ENCODE measurements around the gene HIRIP3.

DNA sequence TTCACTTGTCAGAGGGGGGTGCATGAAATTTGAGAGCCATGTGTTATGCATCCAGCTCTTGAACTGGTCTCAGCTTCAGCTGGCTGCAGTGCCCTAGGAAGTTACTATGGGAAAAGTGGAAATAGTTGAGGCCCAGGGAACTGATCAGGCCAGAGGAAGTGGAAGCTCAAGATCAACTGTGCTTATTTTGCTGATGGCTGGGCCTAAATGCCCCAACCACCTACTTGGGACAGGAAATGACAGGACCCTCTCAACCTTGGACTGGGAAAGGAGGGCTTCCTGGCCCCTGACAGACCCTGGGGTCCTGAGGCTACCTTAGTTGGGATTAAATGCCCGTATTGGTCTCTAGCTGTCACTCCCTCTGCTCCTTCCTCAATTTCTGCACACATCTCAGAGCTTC lies 22.9 kb downstream of the HIRIP3 start:
- TF ChIP-seq REST (IDR thresholded peaks at IDR 0.05; ENCODE audit: insufficient replicate concordance, low read depth): no peak
- no peak for TF ChIP-seq CTCF (IDR thresholded peaks at IDR 0.05; ENCODE audit: insufficient read depth, low read length)
- no peak for TF ChIP-seq GABPA (IDR thresholded peaks at IDR 0.05; ENCODE audit: low read depth)
